HepG2 (cell line): ENCODE measurements around the gene FAT1. TPM values are rescaled to one million over a fixed set of nuclear protein-coding genes. Genes with fewer than 3 reads are reported as not detected.
A peak's percentile ranks its signal among the peaks of the same experiment; 100 is the strongest.

ENCODE experiments used
- ATAC-seq: fragments of 200-7000 bp; cut with Tn5 transposase; 3 replicates; pipeline ENCODE4 v1.9.1; 2020; ENCODE audit warnings: mild to moderate bottlenecking, moderate library complexity
- BruUV-seq: library from RNA; stranded (reverse); fragments of 400-500 nt; replicated peaks from 2 replicates; lab custom pipeline; 2021; lab: Mats Ljungman, UMichigan
- CTCF ChIA-PET: fragments of 300-600 bp; formaldehyde crosslinking; extraction: SDS; loops from one replicate; lab custom pipeline; 2021; ENCODE audit warnings: low total read pairs, inconsistent platforms, low intra/inter-chr PET ratio; lab: Yijun Ruan, JAX
- POLR2A ChIA-PET: fragments of 350-600 bp; sonication (Branson Sonifier 250); formaldehyde crosslinking; loops from one replicate; lab custom pipeline; 2020; ENCODE audit warnings: antibody characterized with exemption, inconsistent platforms; lab: Yijun Ruan, JAX
- DNase-seq: peaks from one replicate; pipeline ENCODE4 v3.0.0-alpha.2; 2015; ENCODE audit warnings: low spot score
- FAIRE-seq: peaks from 3 replicates; lab custom pipeline; 2011; peaks lifted over from hg19 to GRCh38; lab: Jason Lieb, UNC
- H2AFZ ChIP-seq: one replicate; pipeline ENCODE4 v1.6.1; 2011; ENCODE audit warnings: low read length, inconsistent platforms
- H3K27ac ChIP-seq: fragments of 300-600 bp; 3 replicates; pipeline ENCODE4 v1.8.0; 2011; ENCODE audit warnings: mixed run types, mild to moderate bottlenecking, mixed read lengths, low read length, inconsistent platforms; ENCODE audit not compliant: insufficient read depth; ENCODE audit errors: extremely low read length
- H3K27me3 ChIP-seq, 2 experiments: fragments of 200-600 bp in 1 of 2; 2 replicates in 1 of 2; 3 replicates in 1 of 2; pipeline versions ENCODE4 v1.6.0 to v1.8.0; 2011; ENCODE audit warnings: low read length in 2 of 2, mild to moderate bottlenecking in 2 of 2, moderate library complexity in 2 of 2, inconsistent platforms in 1 of 2; ENCODE audit not compliant: insufficient read depth in 2 of 2, control insufficient read depth in 1 of 2
- H3K36me3 ChIP-seq, 2 experiments: fragments of 200-600 bp in 1 of 2; replicated peaks in 1 of 2; 2 replicates in 1 of 2; 3 replicates in 1 of 2; pipeline versions ENCODE4 v1.5.1 to v1.8.0; 2011; ENCODE audit warnings: low read length in 2 of 2, inconsistent platforms in 1 of 2; ENCODE audit not compliant: insufficient read depth in 2 of 2, control insufficient read depth in 1 of 2
- H3K4me1 ChIP-seq: 2 replicates; pipeline ENCODE4 v1.5.1; 2012; ENCODE audit warnings: low read length, inconsistent platforms; ENCODE audit not compliant: insufficient read depth
- H3K4me2 ChIP-seq: 2 replicates; pipeline ENCODE4 v1.6.0; 2011; ENCODE audit warnings: low read depth, low read length, inconsistent platforms
- H3K4me3 ChIP-seq, 3 experiments: fragments of 200-600 bp in 1 of 3; sonication (generic), shearing (Covaris generic) in 1 of 3; replicated peaks in 1 of 3; 2 replicates each; pipeline ENCODE4 v1.5.1; 2011 to 2016; ENCODE audit warnings: low read length in 3 of 3, inconsistent platforms in 2 of 3, low read depth in 2 of 3, mild to moderate bottlenecking in 2 of 3, control low read depth in 1 of 3, mixed read lengths in 1 of 3; ENCODE audit not compliant: insufficient read depth in 1 of 3
- H3K79me2 ChIP-seq: one replicate; pipeline ENCODE4 v1.6.1; 2011; ENCODE audit warnings: low read length, inconsistent platforms; ENCODE audit not compliant: insufficient read depth
- H3K9ac ChIP-seq: 2 replicates; pipeline ENCODE4 v1.6.0; 2011; ENCODE audit warnings: mild to moderate bottlenecking, low read depth, low read length, inconsistent platforms; ENCODE audit not compliant: insufficient read depth
- H3K9me3 ChIP-seq: 2 replicates; pipeline ENCODE4 v1.5.1; 2012; ENCODE audit warnings: mild to moderate bottlenecking, low read length
- H4K20me1 ChIP-seq: 2 replicates; pipeline ENCODE4 v1.6.0; 2011; ENCODE audit warnings: inconsistent platforms, mild to moderate bottlenecking, low read length, moderate library complexity; ENCODE audit not compliant: insufficient read depth
- EEA1 ChIP-seq: sonication (generic); formaldehyde crosslinking; IDR thresholded peaks from 2 replicates; pipeline ENCODE4 v1.5.1; 2020; ENCODE audit warnings: mild to moderate bottlenecking, missing genetic modification reagents, borderline replicate concordance
- FOXO4 ChIP-seq: sonication (generic); formaldehyde crosslinking; conservative IDR thresholded peaks from 2 replicates; pipeline ENCODE4 v1.8.1; 2023; ENCODE audit warnings: missing genetic modification reagents
- GABPA ChIP-seq, 2 experiments: IDR thresholded peaks; 2 replicates each; pipeline ENCODE4 v1.6.1; 2011 to 2016; ENCODE audit warnings: low read depth in 2 of 2, low read length in 1 of 2, missing biosample characterization in 1 of 2, missing genetic modification characterization in 1 of 2
- HOXA5 ChIP-seq: sonication (generic); formaldehyde crosslinking; IDR thresholded peaks from 2 replicates; pipeline ENCODE4 v1.4.0; 2020; ENCODE audit warnings: missing genetic modification reagents
- MAZ ChIP-seq, 2 experiments: sonication (generic) in 1 of 2; formaldehyde crosslinking in 1 of 2; IDR thresholded peaks; 2 replicates each; pipeline versions ENCODE4 v1.5.0 to v1.6.1; 2012 to 2020; ENCODE audit warnings: low read depth in 2 of 2, mild to moderate bottlenecking in 2 of 2, borderline replicate concordance in 1 of 2, improper control_type of control experiment in 1 of 2, low read length in 1 of 2, missing genetic modification reagents in 1 of 2, moderate library complexity in 1 of 2
- NCOA2 ChIP-seq: sonication (generic); formaldehyde crosslinking; IDR thresholded peaks from 2 replicates; pipeline ENCODE4 v1.8.0; 2022; ENCODE audit warnings: inconsistent platforms
- NFIC ChIP-seq: IDR thresholded peaks from 2 replicates; pipeline ENCODE4 v1.6.1; 2012; ENCODE audit warnings: mild to moderate bottlenecking, low read length, inconsistent platforms
- SRSF9 ChIP-seq: fragments of 200-400 bp; formaldehyde crosslinking; IDR thresholded peaks from 2 replicates; pipeline ENCODE4 v1.6.1; 2018; ENCODE audit warnings: borderline replicate concordance, mild to moderate bottlenecking, low read depth, low read length; ENCODE audit not compliant: insufficient read depth, poor library complexity, severe bottlenecking
- ZBTB34 ChIP-seq: sonication (generic); formaldehyde crosslinking; IDR thresholded peaks from 2 replicates; pipeline ENCODE4 v1.8.0; 2022; ENCODE audit warnings: mild to moderate bottlenecking, missing genetic modification reagents
- ZBTB42 ChIP-seq: sonication (generic); formaldehyde crosslinking; IDR thresholded peaks from 2 replicates; pipeline ENCODE4 v1.5.0; 2020; ENCODE audit warnings: mild to moderate bottlenecking, missing genetic modification reagents
- ZNF34 ChIP-seq: sonication (generic); formaldehyde crosslinking; IDR thresholded peaks from 2 replicates; pipeline ENCODE4 v1.4.0; 2020; ENCODE audit warnings: mild to moderate bottlenecking, missing genetic modification reagents, borderline replicate concordance
- ZNF432 ChIP-seq: sonication (generic); formaldehyde crosslinking; IDR thresholded peaks from 2 replicates; pipeline ENCODE4 v1.5.0; 2020; ENCODE audit warnings: missing genetic modification reagents, mild to moderate bottlenecking, borderline replicate concordance
- ZSCAN25 ChIP-seq: sonication (generic); formaldehyde crosslinking; IDR thresholded peaks from 2 replicates; pipeline ENCODE4 v1.8.0; 2022; ENCODE audit warnings: mild to moderate bottlenecking, missing genetic modification reagents
- ZZZ3 ChIP-seq: sonication (generic); formaldehyde crosslinking; IDR thresholded peaks from 2 replicates; pipeline ENCODE4 v1.4.0; 2020; ENCODE audit warnings: missing genetic modification reagents, mild to moderate bottlenecking, borderline replicate concordance
- WGBS: methylation state at CpG from one replicate; pipeline ENCODE4 v1.1.6; 2017; ENCODE audit warnings: low lambda C conversion rate; 5-methylcytosine and 5-hydroxymethylcytosine counted together
- in situ Hi-C: cut with HindIII; loops from 2 replicates; pipeline ENCODE4 v1.10.0; 2017; ENCODE audit warnings: low pct_unique_long_range_greater_than_20kb; ENCODE audit not compliant: extremely low pct_ligation_motif_present
- intact Hi-C: fragments of 100-400 bp; cut with micrococcal nuclease; formaldehyde crosslinking; loops from one replicate; pipeline ENCODE4 v1.10.0; 2022; ENCODE audit not compliant: unreplicated experiment
- polyA plus RNA-seq, 8 experiments: library from polyadenylated mRNA; depleted of rRNA in 3 of 8; stranded (reverse) in 7 of 8; unstranded in 1 of 8; fragments of >200 nt; fragmentation: Illumina TruSeq in 4 of 8; extraction: Trizol in 4 of 8; gene quantifications; 2 replicates each; pipeline versions ENCODE4 v1.2.1 to v1.2.3, GENCODE V29; 2011 to 2016; ENCODE audit warnings: low read depth in 4 of 8, missing spikeins in 1 of 8, mixed read lengths in 1 of 8; ENCODE audit not compliant: insufficient read depth in 1 of 8
- total RNA-seq, 5 experiments: library from RNA; depleted of rRNA; stranded (reverse); fragments of >200 nt; fragmentation: Illumina TruSeq; extraction: Trizol; gene quantifications; 2 replicates each; pipeline ENCODE4 v1.2.3, GENCODE V29; 2016; ENCODE audit warnings: low read depth in 1 of 5
- TF ChIP-seq, protein P1 (sequence below): sonication (generic); formaldehyde crosslinking; conservative IDR thresholded peaks from 2 replicates; pipeline ENCODE4 v1.4.0; 2020; ENCODE audit warnings: mild to moderate bottlenecking, missing genetic modification reagents, moderate library complexity

Gene FAT1
- total and polyA plus RNA-seq, 2 of the 13 experiments (the other 11 are each of a cell fraction or from before 2014, with no cell fraction given), result 185 to 216 TPM

- peak overlapping the region; percentile 74 for H3K4me2 ChIP-seq
- in situ Hi-C loops (no loop called here), intact Hi-C loops (loop anchor here (1.0 to 5.0 kb wide), 4 partner anchors 15 to 79 kb away; no protein-coding TSS in a partner anchor)
- no peaks in the 10 kb centered on the region for H4K20me1 ChIP-seq
- BruUV-seq, result no TSS peak
- no peak overlapping the region for H2AFZ ChIP-seq
- WGBS, result 40% methylated on average over 15 of the region's 18 CpGs
- peaks cover 74% of the 10 kb centered on the region for H3K4me1 ChIP-seq
- CTCF ChIA-PET, result no interaction called here
- POLR2A ChIA-PET, result interaction anchor here (0.9 to 2.5 kb wide), 9 partner anchors 11 to 42 kb away, joined by 3 to 21 read pairs (median 7); partner anchors contain the start of gene FAT1
- H3K36me3 ChIP-seq, result no peaks in the 10 kb centered on the region
- DNase-seq, result peak; percentile 98
- no peaks in the 10 kb centered on the region for H3K27me3 ChIP-seq
- H3K79me2 ChIP-seq, result no peaks in the 10 kb centered on the region
- H3K9me3 ChIP-seq, result no peaks in the 10 kb centered on the region
- peak overlapping the region; percentile 0 to 46 (median 44); a peak in 3 of 6 replicates for H3K4me3 ChIP-seq
- peak overlapping the region; percentile 80 for H3K27ac ChIP-seq
- FAIRE-seq, result peak; percentile 94
- ATAC-seq, result peak; percentile 99
- H3K9ac ChIP-seq, result peak overlapping the region; percentile 57
- TF ChIP-seq ZBTB34 (CRISPR knock-in tag) (peak; percentile 92), ZZZ3 (CRISPR knock-in tag) (peak; percentile 53; the same call in 1 of the 2 replicates), NFIC (peak; percentile 82), ZBTB42 (CRISPR knock-in tag) (no peak), FOXO4 (CRISPR knock-in tag) (no peak), SRSF9 (no peak), NCOA2 (CRISPR knock-in tag) (peak; percentile 76), ZSCAN25 (no peak), ZNF34 (no peak), GABPA (IDR thresholded peaks at IDR 0.05; ENCODE audit: low read depth, low read length) (no peak), GABPA (CRISPR knock-in tag; IDR thresholded peaks at IDR 0.05; ENCODE audit: low read depth) (peak; percentile 48; the same call in 1 of the 2 replicates), HOXA5 (CRISPR knock-in tag) (peak; percentile 81; the same call in 1 of the 2 replicates), EEA1 (CRISPR knock-in tag) (no peak), MAZ (IDR thresholded peaks at IDR 0.05; ENCODE audit: borderline replicate concordance, low read depth, low read length) (no peak), MAZ (CRISPR knock-in tag; IDR thresholded peaks at IDR 0.05; ENCODE audit: low read depth) (no peak), ZNF432 (no peak)
- TF ChIP-seq, protein P1, sequence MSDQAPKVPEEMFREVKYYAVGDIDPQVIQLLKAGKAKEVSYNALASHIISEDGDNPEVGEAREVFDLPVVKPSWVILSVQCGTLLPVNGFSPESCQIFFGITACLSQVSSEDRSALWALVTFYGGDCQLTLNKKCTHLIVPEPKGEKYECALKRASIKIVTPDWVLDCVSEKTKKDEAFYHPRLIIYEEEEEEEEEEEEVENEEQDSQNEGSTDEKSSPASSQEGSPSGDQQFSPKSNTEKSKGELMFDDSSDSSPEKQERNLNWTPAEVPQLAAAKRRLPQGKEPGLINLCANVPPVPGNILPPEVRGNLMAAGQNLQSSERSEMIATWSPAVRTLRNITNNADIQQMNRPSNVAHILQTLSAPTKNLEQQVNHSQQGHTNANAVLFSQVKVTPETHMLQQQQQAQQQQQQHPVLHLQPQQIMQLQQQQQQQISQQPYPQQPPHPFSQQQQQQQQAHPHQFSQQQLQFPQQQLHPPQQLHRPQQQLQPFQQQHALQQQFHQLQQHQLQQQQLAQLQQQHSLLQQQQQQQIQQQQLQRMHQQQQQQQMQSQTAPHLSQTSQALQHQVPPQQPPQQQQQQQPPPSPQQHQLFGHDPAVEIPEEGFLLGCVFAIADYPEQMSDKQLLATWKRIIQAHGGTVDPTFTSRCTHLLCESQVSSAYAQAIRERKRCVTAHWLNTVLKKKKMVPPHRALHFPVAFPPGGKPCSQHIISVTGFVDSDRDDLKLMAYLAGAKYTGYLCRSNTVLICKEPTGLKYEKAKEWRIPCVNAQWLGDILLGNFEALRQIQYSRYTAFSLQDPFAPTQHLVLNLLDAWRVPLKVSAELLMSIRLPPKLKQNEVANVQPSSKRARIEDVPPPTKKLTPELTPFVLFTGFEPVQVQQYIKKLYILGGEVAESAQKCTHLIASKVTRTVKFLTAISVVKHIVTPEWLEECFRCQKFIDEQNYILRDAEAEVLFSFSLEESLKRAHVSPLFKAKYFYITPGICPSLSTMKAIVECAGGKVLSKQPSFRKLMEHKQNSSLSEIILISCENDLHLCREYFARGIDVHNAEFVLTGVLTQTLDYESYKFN (CRISPR knock-in tag), result peak; percentile 93
Observed at GRCh38 chr4:186765673-186766546, 42.3 kb upstream of the FAT1 start.
